Retina (tissue), 1 donor: ENCODE measurements around the gene JADE2.
"Not testable (repeated sequence)": the region's sequence is repeated elsewhere in the genome, so short reads cannot be mapped to it uniquely, and the experiment has no call there.

ENCODE experiments used
- DNase-seq: peaks from one replicate; pipeline ENCODE4 v3.0.0-alpha.2; 2016

JADE2 gene

DNA sequence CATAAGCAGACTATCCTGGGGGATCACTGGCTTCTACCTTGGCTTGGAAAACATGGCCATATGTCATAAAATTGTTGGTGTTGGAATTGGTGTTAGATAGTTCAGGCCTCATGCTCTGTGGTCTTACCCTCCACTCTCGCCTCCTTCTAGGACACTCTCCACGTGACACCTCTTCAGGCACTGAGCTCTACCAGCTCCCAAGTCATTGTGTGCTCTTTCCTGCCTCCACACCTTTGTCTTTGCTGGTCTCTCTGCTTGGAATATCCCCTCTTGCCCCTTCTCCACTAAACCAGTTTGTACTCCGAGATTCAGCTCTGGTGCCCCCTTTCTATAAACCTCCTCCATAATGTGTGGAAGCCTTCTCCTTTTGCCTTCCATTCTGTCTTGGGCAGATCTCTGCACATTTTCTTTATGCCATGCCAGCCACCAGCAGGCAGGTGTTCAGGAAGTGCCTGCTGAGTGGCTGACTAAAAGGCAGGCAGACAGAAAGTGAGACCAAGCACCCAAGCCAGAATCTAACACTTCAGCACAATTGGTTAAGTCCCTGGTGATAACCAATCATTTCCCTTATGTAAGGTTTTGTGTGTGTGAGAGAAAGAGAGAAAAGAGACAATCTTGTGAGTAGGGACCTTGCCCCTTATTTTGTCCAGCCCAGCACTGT, 69.5 kb downstream of the JADE2 start:
- DNase-seq: no peak

DNA sequence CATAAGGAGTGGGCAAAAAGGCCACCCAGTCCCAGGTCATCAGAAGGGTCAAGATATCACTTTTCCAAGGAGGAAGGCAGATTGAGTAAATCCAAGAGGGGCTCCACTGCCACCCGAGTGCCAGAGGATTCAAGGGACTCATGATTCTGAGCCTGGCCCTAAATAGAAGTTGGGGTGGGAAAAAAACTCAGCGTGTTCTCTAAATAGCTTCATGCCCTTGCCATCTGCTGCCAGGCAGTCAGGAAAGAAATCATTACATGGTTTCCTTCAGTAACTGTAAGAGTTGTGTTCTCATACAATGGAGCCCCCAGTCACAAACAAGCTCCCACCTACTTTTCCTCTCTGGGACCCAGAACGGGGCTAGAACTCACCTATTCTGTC, 70.0 kb downstream of the JADE2 start:
- no peak for DNase-seq

DNA sequence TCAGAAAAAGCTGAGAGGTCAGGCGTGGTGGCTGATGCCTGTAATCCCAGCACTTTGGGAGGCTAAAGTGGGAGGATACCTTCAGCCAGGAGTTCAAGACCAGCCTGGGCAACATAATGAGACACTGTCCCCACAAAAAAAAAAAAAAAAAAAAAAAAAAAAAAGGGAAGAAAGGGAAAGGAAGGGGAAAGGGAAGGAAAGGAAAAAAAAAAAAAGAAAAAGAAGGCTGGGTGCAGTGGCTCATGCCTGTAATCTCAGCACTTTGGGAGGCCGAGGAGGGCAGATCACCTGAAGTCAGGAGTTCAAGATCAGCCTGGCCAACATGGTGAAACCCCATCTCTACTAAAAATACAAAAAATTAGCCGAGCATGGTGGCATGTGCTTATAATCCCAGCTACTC, 74.3 kb downstream of the JADE2 start:
- not testable (repeated sequence) for DNase-seq

DNA sequence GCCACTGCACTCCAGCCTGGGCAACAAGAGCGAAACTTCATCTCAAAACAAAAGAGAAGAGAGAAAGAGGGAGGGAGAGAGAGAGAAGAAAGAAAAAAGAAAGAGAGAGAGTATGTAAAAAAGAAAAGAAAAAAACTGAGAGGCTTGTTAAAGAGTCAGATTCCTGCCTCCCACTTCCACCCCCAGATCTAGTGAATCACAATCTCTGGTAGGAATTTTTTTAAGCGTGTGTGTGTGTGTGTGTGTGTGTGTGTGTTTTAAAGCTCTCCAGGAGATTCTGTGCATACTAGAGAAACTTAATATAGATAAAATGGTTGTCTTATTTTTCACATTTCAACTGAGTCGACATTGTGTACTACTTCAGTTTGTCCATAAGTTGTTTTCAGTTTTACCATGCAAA, 75.1 kb downstream of the JADE2 start:
- DNase-seq: no peak

DNA sequence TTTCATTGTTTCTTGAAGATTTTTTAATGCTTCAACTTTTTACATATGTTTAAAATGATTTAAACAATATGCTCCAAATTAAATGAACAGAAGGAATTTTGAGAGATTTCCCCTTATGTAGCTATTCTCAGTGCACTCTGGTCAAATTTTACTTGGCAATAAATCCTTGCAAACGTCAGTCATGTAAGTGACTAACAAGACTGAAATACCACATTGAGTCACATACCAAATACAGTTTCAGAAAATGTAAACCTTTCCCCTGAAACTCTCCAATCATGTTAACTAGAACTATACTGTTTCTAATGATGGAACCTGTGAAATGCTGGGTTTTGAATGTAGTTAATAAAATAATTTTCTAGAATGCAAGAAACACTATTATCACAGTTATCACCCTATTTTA, 77.6 kb downstream of the JADE2 start:
- DNase-seq: no peak

DNA sequence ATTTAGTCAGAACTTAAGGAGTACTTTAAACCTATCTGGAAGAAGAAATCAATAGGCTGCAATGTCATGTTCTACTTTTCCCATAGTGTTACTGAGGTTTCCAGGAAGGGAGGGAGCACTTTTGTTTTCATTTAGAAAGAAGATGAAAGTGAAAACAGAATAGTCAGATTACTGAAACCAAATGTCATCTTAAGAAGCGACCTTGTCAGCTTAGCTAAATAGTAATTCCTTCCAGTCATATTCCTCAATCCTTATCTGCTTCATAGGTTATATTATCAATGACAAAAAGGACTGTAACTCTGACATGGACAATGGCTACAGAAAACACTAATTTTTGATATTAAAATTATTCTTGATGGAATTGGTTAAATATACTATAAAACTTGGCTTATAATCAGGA, 79.4 kb downstream of the JADE2 start:
- no peak for DNase-seq

DNA sequence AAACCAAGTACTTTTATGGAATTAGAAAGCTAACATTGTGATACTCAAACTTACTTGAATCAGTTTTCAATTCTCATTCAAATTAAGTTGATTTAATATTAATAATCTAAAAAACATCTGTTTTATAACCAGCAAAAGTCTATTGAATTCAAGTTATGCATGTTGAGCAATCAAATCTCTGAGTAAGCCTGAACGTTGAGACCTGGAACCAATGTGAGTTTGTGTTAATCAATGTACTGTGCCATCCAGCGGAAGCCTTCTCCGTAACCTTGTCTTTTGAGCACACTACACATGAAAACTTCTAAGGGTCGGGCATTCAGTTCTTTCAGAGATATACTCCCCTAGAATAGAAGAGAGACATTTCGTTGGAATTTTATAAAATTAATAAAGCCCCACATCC, 81.3 kb downstream of the JADE2 start:
- DNase-seq: no peak

DNA sequence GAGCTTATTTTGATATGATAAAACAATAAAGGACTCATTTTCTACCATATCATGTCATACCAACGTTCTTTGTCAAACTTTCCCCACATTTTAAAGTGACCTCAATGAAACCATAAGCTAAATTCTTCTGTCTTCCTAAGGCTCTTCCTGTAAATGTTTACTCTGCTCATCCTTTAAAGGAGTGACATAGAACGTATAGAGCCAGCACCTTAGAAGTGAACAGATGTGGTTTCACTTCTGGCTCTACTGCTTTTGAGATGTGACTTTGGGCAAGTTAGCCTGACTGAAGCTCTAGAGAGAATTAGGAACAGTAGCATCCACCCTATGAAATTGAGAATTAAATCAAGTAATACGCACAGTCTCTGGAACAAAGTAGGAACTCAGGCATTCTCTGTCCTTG, 83.1 kb downstream of the JADE2 start:
- DNase-seq: no peak

DNA sequence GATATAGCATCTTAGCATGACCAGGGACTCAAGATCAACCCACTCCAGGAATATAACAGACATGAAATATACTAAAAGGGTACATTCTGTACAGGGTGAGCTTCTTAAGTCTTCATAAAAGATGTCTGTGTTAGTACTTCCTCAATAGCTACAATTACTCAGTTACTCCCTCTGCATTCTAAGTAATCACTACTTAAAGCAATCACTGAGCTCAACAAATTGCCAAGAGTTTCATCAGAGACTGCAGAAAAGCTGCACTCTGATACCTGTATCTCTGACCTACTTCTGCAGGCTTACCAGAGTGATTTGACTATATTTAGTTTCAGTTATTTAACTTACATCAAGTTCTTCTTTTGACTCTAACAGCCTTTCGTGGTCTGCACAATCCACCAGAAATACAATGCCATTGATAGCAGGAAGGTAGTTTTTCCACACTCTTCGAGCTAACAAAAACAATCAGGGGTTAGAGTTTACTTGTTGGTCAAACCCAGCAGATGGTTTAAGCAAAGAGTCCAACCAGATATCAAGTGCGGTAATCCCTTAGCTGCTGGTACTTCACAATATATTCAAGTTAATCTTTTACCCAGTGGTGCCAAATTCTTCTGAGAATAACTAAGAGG, 83.9 kb downstream of the JADE2 start:
- no peak for DNase-seq

DNA sequence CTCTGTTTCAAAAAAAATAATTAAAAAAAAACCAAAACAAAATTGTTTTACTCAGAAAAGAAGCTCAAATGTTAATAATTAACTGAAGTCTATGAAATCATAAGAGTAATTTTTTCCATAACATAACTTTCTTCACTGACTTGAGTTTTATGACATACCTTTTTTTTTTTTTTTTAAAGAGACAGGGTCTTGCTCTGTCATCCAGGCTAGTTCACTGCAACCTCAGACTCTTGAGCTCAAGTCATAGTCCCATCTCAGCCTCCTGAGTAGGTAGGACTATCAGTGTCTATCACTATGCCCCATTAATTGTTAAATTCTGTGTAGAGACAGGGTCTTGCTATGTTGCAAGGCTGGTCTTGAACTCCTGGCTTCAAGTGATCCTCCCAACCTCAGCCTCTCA, 85.3 kb downstream of the JADE2 start:
- no peak for DNase-seq

DNA sequence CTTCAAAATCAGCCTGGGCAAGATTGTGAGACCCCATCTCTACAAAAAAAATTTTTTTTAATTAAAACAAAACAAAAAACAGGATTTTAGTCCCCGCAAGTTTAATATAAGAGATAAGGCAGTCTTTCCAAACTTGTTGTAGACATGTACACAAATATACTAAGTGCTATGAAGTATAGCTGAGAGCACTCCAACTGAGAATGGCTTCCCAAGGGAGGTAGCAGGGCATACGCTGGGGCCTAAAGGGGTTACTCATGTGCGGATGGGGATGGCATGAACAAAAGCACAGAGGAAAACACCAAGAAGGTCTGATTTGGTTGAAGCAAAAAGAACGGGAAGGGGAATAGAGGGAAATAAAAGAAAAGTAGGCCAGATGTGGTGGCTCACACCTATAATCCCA, 86.0 kb downstream of the JADE2 start:
- no peak for DNase-seq

DNA sequence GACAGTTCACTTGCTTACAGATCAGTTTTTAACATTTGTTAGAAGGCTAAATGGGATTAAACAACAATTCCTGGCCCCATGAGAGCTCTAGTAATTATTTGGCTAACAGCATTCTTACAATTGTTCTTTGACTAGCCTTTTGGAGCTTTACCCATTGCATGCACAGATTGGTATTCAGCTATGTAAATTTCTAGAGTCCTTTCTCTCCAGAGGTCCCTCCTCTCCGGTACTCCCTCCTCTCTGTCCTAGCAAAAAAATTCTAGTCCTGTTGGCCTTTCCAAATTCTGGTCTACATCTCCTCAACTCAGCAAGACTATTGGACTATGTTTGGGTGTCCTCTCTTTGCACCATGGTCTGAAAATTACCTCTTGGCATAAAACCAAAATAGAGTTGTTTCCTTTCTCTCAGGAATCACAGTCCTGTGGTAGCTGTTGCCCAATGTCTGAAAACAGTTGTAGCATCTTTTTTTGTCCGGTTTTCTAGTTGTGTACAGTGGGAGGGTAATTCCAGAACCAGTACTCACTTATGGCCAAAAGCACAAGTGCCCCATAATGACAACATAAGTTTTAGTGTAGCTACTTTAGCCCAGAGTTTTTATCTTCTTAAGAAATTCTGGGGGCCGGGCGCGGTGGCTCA, 89.1 kb downstream of the JADE2 start:
- DNase-seq: no peak

DNA sequence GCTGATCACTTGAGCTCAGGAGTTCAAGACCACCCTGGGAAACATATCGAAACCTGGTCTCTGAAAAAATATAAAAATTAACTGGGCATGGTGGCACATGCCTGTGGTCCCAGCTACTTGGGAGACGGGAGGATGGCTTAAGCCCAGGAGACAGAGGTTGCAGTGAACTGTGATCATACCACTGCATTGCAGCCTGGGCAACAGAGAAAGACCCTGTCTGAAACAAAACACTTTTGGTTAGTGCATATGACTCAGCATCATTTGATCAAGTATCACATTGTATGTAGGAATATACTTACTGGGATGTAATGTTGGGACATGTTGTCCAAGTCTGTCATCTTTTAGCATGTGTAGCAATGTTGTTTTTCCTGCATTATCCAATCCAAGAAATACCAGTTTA, 95.2 kb downstream of the JADE2 start:
- DNase-seq: no peak

DNA sequence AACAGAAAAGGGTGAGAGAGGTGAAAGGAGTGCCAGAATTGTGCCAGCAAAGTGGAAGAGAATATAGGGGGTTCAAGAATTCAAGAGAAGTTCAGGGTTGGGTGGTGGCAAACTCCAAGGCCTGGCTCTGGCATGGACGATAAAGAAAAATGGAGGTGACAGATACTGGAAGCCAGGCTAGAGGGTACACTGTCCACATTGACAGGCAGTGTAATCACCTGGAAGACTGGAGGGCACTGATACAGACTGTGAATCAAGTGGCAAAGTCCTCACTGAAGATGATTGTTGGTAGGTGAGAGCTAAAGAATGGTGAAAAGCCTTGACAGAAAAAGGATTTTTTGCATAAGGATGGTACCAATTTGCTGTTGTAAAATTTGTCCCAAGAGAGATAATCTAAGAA, 100.1 kb downstream of the JADE2 start:
- no peak for DNase-seq

DNA sequence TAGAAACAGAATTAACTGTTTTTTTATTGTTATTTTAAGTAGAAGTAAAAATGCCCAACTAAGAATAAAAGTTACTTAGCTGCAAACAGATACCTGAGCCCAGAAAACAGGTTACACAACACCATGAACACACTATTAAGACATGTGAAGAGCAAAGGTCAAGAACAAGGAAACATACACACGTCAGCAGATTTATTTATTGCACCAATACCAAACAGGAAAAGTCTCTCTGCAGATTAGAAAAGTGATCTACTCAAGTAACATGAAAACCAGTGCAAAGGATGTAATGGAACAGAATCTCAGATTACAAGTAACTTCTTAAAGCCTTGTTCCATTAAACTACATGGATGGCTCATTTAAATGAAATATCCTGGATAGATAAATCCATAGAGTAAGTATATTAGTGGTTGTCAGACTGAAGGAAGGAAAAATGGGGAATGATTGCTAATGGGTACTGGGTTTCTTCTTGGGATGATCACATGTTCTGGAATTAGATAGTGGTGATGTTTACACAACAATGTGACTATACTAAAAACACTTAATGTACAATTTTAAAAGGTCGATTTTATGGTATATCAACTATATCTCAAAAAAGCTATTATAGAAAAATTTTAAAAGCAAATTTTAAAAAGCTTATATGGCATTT, 101.0 kb downstream of the JADE2 start:
- no peak for DNase-seq
